HG02852 (cell line): ENCODE data around the gene RLF.

Source experiments
- ATAC-seq: cut with Tn5 transposase; IDR thresholded peaks from one replicate; pipeline ENCODE4 v1.9.1; 2021; ENCODE audit warnings: mild to moderate bottlenecking, moderate library complexity; ENCODE audit not compliant: unreplicated experiment

Gene RLF, protein sequence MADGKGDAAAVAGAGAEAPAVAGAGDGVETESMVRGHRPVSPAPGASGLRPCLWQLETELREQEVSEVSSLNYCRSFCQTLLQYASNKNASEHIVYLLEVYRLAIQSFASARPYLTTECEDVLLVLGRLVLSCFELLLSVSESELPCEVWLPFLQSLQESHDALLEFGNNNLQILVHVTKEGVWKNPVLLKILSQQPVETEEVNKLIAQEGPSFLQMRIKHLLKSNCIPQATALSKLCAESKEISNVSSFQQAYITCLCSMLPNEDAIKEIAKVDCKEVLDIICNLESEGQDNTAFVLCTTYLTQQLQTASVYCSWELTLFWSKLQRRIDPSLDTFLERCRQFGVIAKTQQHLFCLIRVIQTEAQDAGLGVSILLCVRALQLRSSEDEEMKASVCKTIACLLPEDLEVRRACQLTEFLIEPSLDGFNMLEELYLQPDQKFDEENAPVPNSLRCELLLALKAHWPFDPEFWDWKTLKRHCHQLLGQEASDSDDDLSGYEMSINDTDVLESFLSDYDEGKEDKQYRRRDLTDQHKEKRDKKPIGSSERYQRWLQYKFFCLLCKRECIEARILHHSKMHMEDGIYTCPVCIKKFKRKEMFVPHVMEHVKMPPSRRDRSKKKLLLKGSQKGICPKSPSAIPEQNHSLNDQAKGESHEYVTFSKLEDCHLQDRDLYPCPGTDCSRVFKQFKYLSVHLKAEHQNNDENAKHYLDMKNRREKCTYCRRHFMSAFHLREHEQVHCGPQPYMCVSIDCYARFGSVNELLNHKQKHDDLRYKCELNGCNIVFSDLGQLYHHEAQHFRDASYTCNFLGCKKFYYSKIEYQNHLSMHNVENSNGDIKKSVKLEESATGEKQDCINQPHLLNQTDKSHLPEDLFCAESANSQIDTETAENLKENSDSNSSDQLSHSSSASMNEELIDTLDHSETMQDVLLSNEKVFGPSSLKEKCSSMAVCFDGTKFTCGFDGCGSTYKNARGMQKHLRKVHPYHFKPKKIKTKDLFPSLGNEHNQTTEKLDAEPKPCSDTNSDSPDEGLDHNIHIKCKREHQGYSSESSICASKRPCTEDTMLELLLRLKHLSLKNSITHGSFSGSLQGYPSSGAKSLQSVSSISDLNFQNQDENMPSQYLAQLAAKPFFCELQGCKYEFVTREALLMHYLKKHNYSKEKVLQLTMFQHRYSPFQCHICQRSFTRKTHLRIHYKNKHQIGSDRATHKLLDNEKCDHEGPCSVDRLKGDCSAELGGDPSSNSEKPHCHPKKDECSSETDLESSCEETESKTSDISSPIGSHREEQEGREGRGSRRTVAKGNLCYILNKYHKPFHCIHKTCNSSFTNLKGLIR (N-terminal part only)

DNA sequence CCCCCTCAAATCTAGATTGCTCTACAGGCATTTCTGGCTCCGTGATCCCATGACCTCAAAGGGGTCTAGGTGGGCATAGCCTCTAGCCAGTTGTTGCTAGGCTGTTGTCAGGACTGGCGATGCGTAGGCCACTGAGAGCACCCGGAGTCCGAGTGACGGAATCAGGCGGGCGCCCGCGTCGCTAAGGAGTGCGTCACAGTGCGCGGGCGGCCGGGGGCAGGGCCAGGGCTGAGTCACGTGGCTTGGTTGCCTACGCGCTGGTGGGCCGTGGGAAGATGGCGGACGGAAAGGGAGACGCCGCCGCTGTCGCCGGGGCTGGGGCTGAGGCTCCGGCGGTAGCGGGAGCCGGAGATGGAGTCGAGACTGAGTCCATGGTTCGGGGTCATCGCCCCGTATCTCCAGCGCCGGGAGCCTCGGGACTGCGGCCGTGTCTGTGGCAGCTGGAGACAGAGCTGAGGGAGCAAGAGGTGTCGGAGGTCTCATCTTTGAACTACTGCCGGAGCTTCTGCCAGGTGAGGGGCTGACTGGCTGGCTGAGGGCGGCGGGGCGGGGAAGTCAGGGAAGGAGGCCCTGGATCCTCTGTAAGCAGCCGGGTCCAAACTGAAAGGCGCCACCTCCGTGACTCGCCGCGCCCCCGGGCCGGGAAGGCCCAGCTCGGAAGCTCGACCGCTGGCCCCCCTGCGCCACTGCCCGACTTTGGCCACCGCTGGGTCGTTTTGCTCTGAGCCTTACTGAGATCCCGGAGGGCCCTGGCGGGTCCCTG is at the start of gene RLF:
Gene RLF, plus strand, starts transcription at position 263 of the 763 bp plus-strand sequence. Its CDS starts 13 bp downstream, at position 276.
- peak; percentile 79 for ATAC-seq

DNA sequence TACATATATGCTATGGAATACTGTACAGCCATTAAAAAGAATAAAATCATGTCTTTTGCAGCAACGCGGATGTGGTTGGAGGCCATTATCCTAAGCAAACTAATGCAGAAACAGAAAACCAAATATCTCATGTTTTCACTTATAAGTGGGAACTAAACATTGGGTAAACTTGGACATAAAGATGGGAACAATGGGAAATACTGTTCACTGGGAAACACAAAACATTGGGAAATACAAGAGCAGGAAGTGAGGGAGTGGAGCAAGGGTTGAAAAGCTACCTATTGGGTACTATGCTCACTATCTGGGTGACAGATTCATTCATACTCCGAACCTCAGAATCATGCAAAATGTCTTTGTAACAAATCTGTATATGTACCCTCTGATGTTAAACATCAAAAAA is 46.8 kb upstream of the RLF start:
- no peak for ATAC-seq

DNA sequence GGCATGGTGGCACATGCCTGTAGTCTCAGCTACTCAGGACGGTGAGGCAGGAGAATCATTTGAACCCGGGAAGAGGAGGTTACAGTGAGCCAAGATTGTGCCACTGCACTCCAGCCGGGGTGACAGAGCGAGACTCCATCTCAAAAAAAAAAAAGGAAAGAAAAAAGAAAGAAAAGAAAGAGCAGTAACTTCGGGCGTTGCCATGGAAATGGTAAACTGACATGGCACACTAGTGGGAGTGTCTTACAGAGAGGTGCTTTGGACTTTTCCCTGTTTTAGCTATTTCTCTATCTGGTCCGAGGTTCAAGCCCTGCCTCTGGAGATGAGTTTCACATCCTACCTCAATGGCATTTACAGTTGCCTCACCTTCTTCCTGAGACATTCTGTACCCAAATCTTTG is 41.1 kb upstream of the RLF start:
- no peak for ATAC-seq

DNA sequence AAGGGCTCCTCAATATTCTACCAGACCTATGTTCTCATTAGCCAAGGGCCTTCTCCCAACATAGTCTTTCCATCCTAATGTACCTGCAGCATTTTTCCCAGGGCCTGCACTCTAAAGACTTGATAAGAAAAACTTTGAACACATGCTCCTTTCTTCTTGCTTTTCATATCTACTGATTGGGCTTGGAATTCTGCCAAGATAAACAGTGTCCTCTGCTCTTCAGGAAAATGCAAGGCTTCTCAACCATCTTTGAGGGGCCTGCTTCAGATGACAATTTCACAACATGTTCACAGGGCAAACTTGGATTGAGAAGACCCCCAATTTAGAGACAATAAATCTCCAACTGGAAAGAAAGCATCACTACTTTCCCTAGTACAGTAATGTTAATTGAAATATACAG is 38.3 kb upstream of the RLF start:
- ATAC-seq, result no peak

DNA sequence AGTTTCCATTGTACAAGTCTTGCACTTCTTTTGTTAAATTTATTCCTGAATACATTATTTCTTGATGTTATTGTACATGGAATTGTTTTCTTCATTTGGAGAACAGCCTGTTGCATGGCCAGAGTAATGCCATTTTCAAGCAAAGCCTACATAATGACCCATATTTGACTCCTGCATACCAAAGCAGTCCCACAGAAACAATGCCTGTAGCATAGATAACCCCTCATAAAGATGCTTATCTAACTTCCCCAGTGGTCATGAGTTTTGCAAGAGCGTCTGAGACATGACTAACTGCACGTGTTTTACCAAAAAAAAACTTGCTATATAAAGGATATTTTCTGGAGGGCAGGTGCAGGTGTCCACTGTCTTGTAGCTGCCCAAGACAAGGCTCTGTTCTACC is 30.3 kb upstream of the RLF start:
- ATAC-seq, result no peak

DNA sequence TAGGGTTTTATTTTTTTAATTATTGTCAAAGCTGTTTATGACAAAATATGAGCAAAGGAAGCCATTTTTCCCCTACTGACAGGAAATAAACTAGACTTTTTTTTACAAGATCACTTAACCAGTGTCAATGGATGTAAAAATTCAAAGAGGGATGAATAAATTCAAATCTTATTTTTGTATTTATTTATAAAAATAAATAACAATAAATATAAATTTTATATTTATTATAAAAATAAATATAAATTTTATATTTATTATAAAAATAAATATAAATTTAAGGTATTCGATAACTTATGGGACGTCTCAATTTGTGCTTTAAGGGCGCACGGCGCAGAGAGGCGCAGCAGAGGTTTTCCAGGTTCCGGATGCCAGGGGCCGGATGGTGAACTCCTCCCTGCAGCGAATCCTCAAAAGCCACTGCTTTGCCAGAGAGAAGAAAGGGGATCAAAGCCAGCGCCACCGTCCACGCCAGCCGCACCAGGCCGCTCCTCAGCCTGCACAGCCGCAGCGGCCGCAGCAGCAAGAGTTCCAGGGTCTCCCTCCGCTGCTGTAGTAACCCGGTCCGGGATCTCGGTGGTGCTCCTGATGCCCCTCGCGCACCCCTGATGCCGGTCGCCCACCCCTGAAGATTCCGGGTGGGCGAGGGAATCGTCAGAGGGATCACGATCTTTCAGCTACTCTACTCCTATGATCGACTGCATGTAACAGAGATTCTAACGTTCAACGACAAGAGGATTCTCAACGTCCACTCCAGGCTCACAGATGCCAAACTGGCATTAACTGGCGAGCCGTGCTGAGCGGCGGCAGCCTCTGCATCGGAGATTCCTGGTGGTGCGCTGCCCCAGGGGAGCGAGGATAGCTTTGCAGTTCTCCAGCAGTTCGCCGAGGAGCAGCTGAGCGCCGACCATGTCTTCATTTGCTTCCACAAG is 28.5 kb upstream of the RLF start:
- ATAC-seq, result no peak

DNA sequence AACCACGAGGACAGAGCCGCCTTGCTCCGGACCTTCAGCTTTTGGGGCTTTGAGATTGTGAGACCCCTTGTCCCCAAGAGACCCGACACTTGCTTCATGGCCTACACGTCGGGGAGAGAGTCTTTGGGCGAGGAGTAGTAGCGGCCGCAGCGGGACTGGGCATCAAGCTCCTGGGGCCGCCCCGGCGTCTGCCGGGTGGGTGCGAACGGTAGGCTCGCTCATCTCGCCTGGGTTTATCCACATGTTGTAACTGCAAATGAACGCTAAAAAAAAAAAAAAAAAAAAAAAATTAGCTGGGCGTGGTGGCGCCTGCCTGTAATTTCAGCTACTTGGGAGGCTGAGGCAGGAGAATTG is 27.9 kb upstream of the RLF start:
- ATAC-seq, result no peak

DNA sequence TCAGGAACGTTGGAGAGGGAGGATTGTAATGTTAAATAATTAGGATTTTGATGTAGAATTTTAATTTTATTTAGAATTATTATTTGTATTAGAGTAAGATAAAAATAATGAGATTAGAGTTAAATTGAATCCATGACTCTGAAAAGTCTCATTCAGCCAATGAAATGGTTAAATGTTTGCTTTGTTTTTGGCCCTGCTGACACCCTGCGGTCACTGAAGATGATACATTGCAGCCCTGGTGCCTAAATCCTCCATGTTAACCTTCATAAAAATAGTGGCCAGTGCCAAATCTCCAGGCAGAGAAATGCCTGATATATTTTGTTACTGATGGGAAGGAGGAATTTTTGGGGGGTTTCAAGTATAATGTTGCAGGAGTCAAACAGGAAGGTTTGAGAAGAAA is 27.3 kb upstream of the RLF start:
- no peak for ATAC-seq

DNA sequence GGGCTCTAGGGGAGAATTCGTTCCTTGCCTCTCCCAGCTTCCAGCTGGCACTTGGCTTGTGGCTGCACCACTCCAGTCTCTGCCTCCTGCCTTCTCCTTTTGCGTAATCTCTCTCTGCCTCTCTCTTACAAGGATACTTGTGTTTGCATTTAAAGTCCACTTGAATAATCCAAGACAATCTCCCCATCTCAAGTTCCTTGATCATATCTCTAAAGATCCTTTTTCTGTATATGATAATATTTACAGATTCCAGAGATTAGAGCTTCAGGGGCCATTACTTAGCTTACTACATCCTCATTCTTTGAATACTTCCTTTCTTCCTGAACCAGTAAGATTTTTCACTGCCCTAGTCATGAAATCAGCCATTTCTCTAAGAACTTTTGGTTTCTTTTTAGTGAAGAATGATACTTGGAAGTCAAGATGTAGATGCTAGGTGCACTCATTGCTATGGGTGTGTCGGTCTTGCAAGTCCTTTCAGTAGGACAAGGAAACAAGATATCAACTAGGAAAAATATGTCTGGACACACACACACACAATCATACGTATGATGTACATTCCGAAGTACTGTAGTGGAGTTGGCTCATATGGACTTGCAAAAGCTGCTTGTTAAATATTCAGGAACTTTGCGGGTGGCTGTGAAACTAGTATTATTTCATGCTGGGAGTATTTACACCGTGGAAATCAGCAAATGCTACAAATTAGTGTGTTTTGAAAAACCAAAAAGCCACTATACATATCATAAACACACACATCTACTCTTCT is 20.8 kb upstream of the RLF start:
- no peak for ATAC-seq

DNA sequence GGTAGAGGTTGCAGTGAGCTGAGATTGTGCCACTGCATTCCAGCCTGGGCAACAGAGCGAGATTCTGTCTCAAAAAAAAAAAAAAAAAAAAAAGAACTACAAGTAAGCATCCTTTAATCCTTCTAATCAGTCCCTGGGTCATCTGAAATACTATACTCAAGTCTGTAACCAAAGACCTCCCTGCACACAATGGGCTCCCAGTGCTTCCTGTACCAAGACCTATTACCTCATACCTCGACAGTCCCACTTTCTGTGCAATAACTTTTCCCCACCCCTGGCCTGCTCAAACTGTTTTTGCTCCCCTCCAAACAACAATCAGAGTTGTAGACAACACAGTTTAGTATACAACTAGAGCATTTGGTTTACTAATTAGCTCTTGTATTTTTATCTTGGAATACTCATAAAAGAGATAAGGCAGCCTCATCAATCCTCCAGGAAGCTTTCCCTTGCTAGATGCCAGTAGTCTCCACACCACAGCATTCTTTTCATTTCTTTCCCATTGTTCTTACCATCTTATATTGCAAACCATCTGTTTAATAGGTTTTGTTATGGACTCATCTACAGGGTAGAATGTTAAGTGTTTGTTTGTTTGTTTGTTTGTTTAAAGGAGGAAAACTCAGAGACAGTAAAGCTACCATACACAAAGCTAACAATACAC is 19.2 kb upstream of the RLF start:
- no peak for ATAC-seq

DNA sequence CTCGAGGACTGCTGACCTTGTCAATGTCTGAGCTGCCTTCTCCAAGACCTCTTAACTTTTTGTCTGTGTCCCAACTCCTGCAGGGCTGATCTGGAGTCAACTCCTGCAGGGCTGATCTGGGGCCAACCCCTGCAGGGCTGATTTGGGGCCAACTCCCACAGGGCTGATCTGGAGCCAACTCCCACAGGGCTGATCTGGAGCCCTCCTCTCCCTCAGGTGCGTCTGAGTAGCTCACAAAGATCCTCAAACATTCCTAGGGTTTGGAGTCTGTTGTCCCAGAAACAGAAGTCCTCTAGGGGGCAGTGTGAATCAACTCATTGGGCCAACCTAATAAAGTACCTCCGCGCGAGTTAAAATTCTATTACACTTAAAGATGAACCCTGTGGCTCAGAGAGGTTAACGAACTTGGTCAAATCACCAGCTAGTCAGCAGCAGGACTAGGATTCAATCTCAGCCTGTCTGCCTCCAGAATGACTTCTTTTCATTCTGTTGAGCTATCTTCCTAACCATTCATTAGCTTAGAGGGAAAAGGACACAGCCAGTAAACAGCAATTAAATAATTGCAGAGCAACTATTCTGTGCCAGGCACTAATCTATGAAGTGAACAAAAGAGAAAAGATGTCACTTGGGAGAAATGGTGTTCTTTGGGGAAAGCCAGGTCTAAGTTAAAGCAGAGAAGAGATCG is 17.2 kb upstream of the RLF start:
- ATAC-seq, result no peak

DNA sequence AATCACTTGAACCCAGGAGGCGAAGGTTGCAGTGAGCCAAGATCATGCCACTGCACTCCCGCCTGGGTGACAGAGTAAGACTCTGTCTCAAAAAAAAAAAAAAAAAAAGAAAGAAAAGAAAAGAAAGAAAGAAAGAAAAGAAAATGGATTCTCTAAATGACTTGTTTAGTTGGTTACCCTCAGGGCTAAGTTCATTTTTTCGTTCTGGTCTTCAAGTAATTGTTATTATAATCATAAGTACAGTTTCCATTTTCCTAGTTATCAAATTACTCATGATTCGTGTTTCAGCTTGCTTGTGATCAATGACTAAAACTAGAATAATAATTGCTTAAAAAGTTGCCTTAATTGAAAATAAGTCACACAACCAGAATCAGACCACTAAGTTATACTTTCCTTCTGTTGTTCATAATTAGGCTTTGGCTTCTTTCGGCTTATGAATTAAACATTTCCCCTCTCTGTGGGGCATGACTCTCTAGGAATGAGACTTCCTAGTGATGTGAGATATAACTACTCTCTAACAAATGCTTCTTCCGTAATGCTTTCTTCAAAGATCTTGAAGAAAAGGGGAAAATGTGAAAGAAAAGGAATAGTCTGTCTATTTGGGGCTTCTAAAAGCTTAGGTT is 9.6 kb upstream of the RLF start:
- no peak for ATAC-seq

DNA sequence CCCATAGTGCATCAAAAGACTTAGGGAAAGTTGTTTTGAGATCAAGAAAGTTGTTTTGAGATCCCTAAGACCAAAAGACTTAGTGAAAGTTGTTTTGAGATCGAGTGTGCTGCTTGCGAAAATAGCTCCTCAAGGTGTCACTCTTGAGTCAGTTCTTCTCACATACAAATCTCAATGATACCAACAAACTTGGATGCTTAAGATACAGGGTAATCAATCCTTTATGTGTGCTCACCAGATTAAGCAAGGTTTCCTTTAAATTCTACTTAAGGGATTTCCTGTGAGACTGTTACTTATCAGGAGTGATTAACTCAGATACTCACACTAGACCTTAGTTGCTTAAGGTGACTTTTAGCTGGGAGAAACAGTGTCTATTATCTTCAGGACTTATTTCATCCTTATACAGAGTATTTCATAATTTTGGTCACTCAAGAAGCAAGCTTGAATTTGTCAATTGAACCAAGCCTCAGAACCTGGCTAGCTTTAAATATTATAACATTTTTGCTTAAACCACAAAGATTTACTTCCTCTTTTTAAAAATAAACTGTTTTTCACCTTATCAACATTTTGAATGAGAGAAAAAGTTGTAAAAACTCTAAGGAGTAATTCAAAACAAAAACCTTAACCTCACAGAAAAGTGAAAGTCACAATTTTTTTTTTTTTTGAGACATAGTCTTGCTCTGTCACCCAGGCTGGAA is 8.0 kb upstream of the RLF start:
- ATAC-seq, result no peak

DNA sequence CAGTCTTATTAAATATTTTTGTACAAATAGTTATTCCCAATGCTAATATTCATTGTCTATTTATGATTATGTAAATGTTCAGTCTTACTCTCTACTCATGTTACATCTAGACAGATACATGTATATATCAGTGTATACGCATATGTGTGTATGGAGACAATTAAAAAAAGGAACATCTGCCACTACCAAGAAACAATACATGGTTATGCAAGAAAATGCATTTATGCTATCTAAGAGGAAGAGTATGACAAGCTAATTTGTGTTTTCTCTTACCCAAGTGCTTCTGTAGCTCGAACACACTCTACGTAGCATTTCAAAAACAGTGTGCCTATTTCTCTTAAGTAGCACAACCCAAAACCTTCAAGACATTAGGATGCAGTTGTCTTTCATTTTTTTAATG is 6.1 kb upstream of the RLF start:
- ATAC-seq, result no peak

DNA sequence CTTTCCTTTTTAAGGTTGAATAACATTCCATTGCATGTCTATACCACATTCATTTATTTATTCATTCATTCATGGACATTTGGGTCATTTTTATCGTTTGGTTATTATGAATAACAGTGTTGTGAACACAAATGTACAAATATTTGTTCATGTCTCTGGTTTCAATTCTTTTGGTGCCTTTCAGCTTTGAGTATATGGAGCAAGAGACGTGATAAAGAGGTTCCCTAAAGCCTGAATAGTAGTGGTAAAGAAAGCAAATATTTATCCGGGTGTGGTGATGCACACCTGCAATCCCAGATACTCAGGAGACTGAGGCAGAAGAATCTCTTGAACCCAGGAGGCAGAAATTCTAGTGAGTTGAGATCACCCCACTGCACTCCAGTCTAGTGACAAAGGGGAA is 5.3 kb upstream of the RLF start:
- no peak for ATAC-seq

DNA sequence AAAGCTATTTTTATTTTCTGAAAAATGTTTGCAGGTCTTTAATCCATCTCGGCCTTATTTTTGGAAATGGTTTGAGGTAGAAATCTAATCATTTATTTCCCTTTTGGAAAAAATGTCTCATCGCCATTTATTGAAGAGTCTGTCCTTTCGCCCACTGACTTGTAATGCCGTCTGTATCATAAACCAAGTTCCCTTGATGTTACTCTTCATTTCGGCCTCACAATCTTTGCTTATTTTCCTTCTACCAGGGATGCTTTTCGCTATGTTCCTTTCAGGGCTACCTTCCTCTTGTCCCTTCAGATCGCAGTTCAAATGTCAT is 422 bp upstream of the RLF start:
- ATAC-seq, result no peak

DNA sequence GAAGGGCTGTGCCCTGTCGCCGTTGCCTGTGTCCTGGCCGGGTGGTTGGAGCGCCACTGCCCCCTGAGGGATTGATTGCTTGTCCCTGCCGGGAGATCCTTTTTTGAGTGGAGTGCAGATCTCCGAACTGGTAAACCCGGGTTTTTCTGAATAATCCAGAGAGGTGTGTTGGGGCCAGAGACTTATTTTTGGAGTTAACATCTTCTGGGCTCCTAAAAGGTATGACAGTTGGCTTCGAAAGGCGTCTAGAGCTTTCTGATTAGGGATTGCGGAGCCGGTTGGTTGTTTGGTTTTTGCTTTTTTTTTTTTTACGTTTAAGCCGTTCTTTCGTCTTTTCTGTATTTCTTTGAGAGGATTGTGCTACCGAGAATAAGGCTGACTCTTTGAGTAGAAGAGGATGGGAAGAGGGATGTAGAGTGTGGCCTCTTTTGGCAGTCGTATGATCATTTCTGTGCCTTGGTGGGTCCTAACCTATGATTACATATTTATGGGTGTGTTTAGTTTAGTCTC is 756 bp downstream of the RLF start:
- ATAC-seq, result no peak
